Vagina (tissue), 2 donors: ENCODE results near the gene CREB3L1. TPM values are rescaled to one million over a fixed set of nuclear protein-coding genes. Genes with fewer than 3 reads are reported as not detected.

Experiments used
- DNase-seq, 2 donors: peaks; one replicate each; pipeline ENCODE4 v3.0.0-alpha.2; 2017; ENCODE audit errors: extremely low spot score in 2 of 2
- H3K27ac ChIP-seq: fragments of 200-600 bp; sonication (generic); one replicate; pipeline ENCODE4 v1.5.1; 2019
- H3K27me3 ChIP-seq: fragments of 200-600 bp; sonication (generic); one replicate; pipeline ENCODE4 v1.5.1; 2019
- H3K36me3 ChIP-seq, 2 donors: fragments of 200-600 bp; sonication (generic); one replicate each; pipeline ENCODE4 v1.5.1; 2017 to 2019
- H3K4me1 ChIP-seq: fragments of 200-600 bp; sonication (generic); one replicate; pipeline ENCODE4 v1.5.1; 2019
- H3K4me3 ChIP-seq, 2 donors: fragments of 200-600 bp; sonication (generic); 1 replicate in 1 of 2; 2 replicates in 1 of 2; pipeline ENCODE4 v1.5.1; 2016 to 2019
- H3K9me3 ChIP-seq: fragments of 200-600 bp; sonication (generic); one replicate; pipeline ENCODE4 v1.5.1; 2019
- CTCF ChIP-seq, 3 experiments: fragments of 450-650 bp in 2 of 3; fragments of 200-600 bp in 1 of 3; sonication (generic) in 1 of 3; IDR thresholded peaks; one replicate each; pipeline ENCODE4 v1.5.1; 2017 to 2019; ENCODE audit warnings: antibody characterized with exemption in 3 of 3, mild to moderate bottlenecking in 2 of 3, moderate library complexity in 2 of 3
- POLR2A ChIP-seq, 2 donors: fragments of 450-650 bp; IDR thresholded peaks; one replicate each; pipeline ENCODE4 v1.6.1; 2017; ENCODE audit warnings: antibody characterized with exemption in 2 of 2, mild to moderate bottlenecking in 2 of 2, moderate library complexity in 2 of 2
- POLR2AphosphoS5 ChIP-seq, 2 donors: sonication (generic); formaldehyde crosslinking; IDR thresholded peaks; one replicate each; pipeline ENCODE4 v1.9.0; 2017; ENCODE audit warnings: antibody characterized with exemption in 2 of 2, mild to moderate bottlenecking in 2 of 2, low read depth in 1 of 2; ENCODE audit not compliant: insufficient read depth in 1 of 2
- intact Hi-C: fragments of 100-400 bp; cut with DNase I; formaldehyde crosslinking; loops from one replicate; pipeline ENCODE4 v1.15.1; 2023
- total RNA-seq: library from RNA; depleted of rRNA; stranded (reverse); fragments of >200 nt; gene quantifications from one replicate; pipeline ENCODE4 v1.2.3, GENCODE V29; 2016

CREB3L1 gene
- total RNA-seq, 1 donor from 2014 or later: 11.8 TPM

- Histone ChIP-seq H3K27me3 (no peaks in the 10 kb centered on the region), H3K9me3 (no peaks in the 10 kb centered on the region), H3K36me3 (no peaks in the 10 kb centered on the region), H3K27ac (peak overlapping the region; percentile 70), H3K4me3 (no peak overlapping the region), H3K4me1 (peaks cover 48% of the 10 kb centered on the region)
- DNase-seq: no peak
- intact Hi-C loops: no loop called here
- TF ChIP-seq POLR2AphosphoS5 (IDR thresholded peaks at IDR 0.05; ENCODE audit: insufficient read depth in 1 of 2, low read depth in 1 of 2) (no peak), CTCF (IDR thresholded peaks at IDR 0.05) (no peak), POLR2A (IDR thresholded peaks at IDR 0.05) (no peak)
These were observed 86.1 kb downstream of the CREB3L1 start for GRCh38 chr11:46363455-46364005.

GRCh38 chr11:46364056-46364455, 86.6 kb downstream of the CREB3L1 start:
- TF ChIP-seq POLR2A (IDR thresholded peaks at IDR 0.05): no peak
- no peak for TF ChIP-seq CTCF (IDR thresholded peaks at IDR 0.05)
- no peak for TF ChIP-seq POLR2AphosphoS5 (IDR thresholded peaks at IDR 0.05; ENCODE audit: insufficient read depth in 1 of 2, low read depth in 1 of 2)
- no peak overlapping the region for H3K4me3 ChIP-seq
- no peaks in the 10 kb centered on the region for H3K36me3 ChIP-seq
- peaks cover 48% of the 10 kb centered on the region for H3K4me1 ChIP-seq
- no peaks in the 10 kb centered on the region for H3K27me3 ChIP-seq
- H3K27ac ChIP-seq: peak overlapping the region; percentile 70
- no peak for DNase-seq
- no peaks in the 10 kb centered on the region for H3K9me3 ChIP-seq
- intact Hi-C loops: no loop called here

- intact Hi-C loops: no loop called here
- H3K9me3 ChIP-seq: no peaks in the 10 kb centered on the region
- no peak overlapping the region for H3K4me3 ChIP-seq
- H3K4me1 ChIP-seq: peaks cover 48% of the 10 kb centered on the region
- TF ChIP-seq CTCF (IDR thresholded peaks at IDR 0.05) (no peak), POLR2A (IDR thresholded peaks at IDR 0.05) (no peak), POLR2AphosphoS5 (IDR thresholded peaks at IDR 0.05; ENCODE audit: insufficient read depth in 1 of 2, low read depth in 1 of 2) (no peak)
- peaks cover 0 to 2% of the 10 kb centered on the region in 2 donors for H3K36me3 ChIP-seq
- H3K27me3 ChIP-seq: no peaks in the 10 kb centered on the region
- H3K27ac ChIP-seq: no peak overlapping the region
- DNase-seq: no peak
These were observed 87.3 kb downstream of the CREB3L1 start for GRCh38 chr11:46364791-46365190.

- DNase-seq: no peak
- H3K36me3 ChIP-seq: peaks cover 0 to 15% of the 10 kb centered on the region in 2 donors
- H3K27me3 ChIP-seq: no peaks in the 10 kb centered on the region
- intact Hi-C loops: no loop called here
- no peaks in the 10 kb centered on the region for H3K9me3 ChIP-seq
- H3K4me3 ChIP-seq: no peak overlapping the region
- peaks cover 41% of the 10 kb centered on the region for H3K4me1 ChIP-seq
- TF ChIP-seq CTCF (IDR thresholded peaks at IDR 0.05): no peak
- H3K27ac ChIP-seq: no peak overlapping the region
These were observed 88.8 kb downstream of the CREB3L1 start for GRCh38 chr11:46366260-46366659.

GRCh38 chr11:46366661-46367161, 89.2 kb downstream of the CREB3L1 start:
- intact Hi-C loops: no loop called here
- no peak for DNase-seq
- Histone ChIP-seq H3K9me3 (no peaks in the 10 kb centered on the region), H3K36me3 (peaks cover 0 to 20% of the 10 kb centered on the region in 2 donors), H3K27me3 (no peaks in the 10 kb centered on the region), H3K27ac (no peak overlapping the region), H3K4me1 (peaks cover 37% of the 10 kb centered on the region), H3K4me3 (no peak overlapping the region)
- no peak for TF ChIP-seq POLR2AphosphoS5 (IDR thresholded peaks at IDR 0.05; ENCODE audit: insufficient read depth in 1 of 2, low read depth in 1 of 2)
- TF ChIP-seq CTCF (IDR thresholded peaks at IDR 0.05): no peak
- TF ChIP-seq POLR2A (IDR thresholded peaks at IDR 0.05): no peak
